ENCODE data around the gene GNG12. TPM values are rescaled to one million over a fixed set of nuclear protein-coding genes. Genes with fewer than 3 reads are reported as not detected.

The GNG12 gene
- total and polyA plus RNA-seq, 9 of the 15 experiments (the other 6 are each of a cell fraction or from before 2014, with no cell fraction given) = 2.6 to 6.0 (median 4.1) TPM

- intact Hi-C loops (cut with micrococcal nuclease) = loop anchor here (2.0 kb wide), 1 partner anchor 48 kb away; no protein-coding TSS in a partner anchor
- DNase-seq (ENCODE audit: extremely low read depth in 1 of 4, low spot score in 3 of 4) = peak in 3 of 4 experiments; percentile 28 to 81 (median 61)
- H3K4me1 ChIP-seq (replicated peaks in 1 of 2; ENCODE audit: control insufficient read depth in 2 of 2, insufficient read depth in 2 of 2, low read length in 2 of 2) = peaks cover 26 to 52% of the 10 kb centered on the region in 2 experiments
- no peaks in the 10 kb centered on the region for H4K20me1 ChIP-seq (replicated peaks; ENCODE audit: control insufficient read depth, insufficient read depth, low read length)
- peak overlapping the region; percentile 70 for H3K27ac ChIP-seq (ENCODE audit: extremely low read depth, low read depth, low read length)
- FAIRE-seq = peak; percentile 63
- WGBS (ENCODE audit: insufficient coverage, low coverage, missing lambda C conversion rate) = 31% methylated on average over 6 of the region's 6 CpGs
- in situ Hi-C loops (cut with MboI) = no loop called here
- CTCF ChIA-PET (ENCODE audit: low intra/inter-chr PET ratio) = no interaction called here
- POLR2A ChIA-PET = interaction anchor here (0.7 to 1.8 kb wide), 9 partner anchors 9 to 264 kb away, joined by 3 to 6 read pairs (median 3); partner anchors contain the start of gene GADD45A
- no TSS peak for BruUV-seq (replicated peaks)
- no peaks in the 10 kb centered on the region for H3K36me3 ChIP-seq (ENCODE audit: control insufficient read depth, insufficient read depth, low read length)
- ATAC-seq = peak; percentile 60
- peak overlapping the region; percentile 52 for H3K4me2 ChIP-seq (ENCODE audit: insufficient read depth, low read length)
- H3K4me3 ChIP-seq = no peak overlapping the region
- H2AFZ ChIP-seq (ENCODE audit: low read depth, low read length) = peak overlapping the region; percentile 81
- no peaks in the 10 kb centered on the region for H3K9me3 ChIP-seq (replicated peaks; ENCODE audit: control insufficient read depth, insufficient read depth, low read depth, low read length)
- H3K9me1 ChIP-seq (ENCODE audit: control insufficient read depth, insufficient read depth, low read length) = no peaks in the 10 kb centered on the region
- peak overlapping the region; percentile 36 to 57; a peak in 2 of 4 replicates for H3K9ac ChIP-seq (ENCODE audit: insufficient read depth in 1 of 2, low read depth in 2 of 2, low read length in 2 of 2)
- H3K79me2 ChIP-seq (ENCODE audit: control insufficient read depth, insufficient read depth, low read length) = no peaks in the 10 kb centered on the region
- H3K27me3 ChIP-seq (ENCODE audit: control insufficient read depth in 2 of 2, insufficient read depth in 2 of 2, low read length in 2 of 2) = no peaks in the 10 kb centered on the region
- TF ChIP-seq MAFK (IDR thresholded peaks at IDR 0.05; ENCODE audit: low read length) = no peak
- TF ChIP-seq NR2C1 (IDR thresholded peaks at IDR 0.05) = no peak
- no peak for TF ChIP-seq NR2C1 (tag; IDR thresholded peaks at IDR 0.05)
- peak; percentile 26; the same call in 1 of the 2 replicates for TF ChIP-seq DPF2 (IDR thresholded peaks at IDR 0.05)
- no peak for TF ChIP-seq SMC3 (conservative IDR thresholded peaks at IDR 0.05; ENCODE audit: insufficient read depth, low read depth, low read length)
- TF ChIP-seq FOSL1 (tag; conservative IDR thresholded peaks at IDR 0.05) = peak; percentile 41; the same call in 1 of the 2 replicates
- TF ChIP-seq PKNOX1 (IDR thresholded peaks at IDR 0.05) = peak; percentile 13; the same call in 1 of the 2 replicates
- TF ChIP-seq EWSR1 (IDR thresholded peaks at IDR 0.05; ENCODE audit: borderline replicate concordance, low read depth, partially characterized antibody) = no peak
- no peak for TF ChIP-seq NR2F6 (CRISPR knock-in tag; IDR thresholded peaks at IDR 0.05)
- TF ChIP-seq L3MBTL2 (IDR thresholded peaks at IDR 0.05) = peak; percentile 20; the same call in 1 of the 2 replicates
- TF ChIP-seq THAP7 (CRISPR knock-in tag; IDR thresholded peaks at IDR 0.05) = no peak
- TF ChIP-seq LEF1 (IDR thresholded peaks at IDR 0.05) = 0 out of 2 replicates have a peak, but pooled peaks have one; percentile 19
- no peak for TF ChIP-seq BRCA1 (IDR thresholded peaks at IDR 0.05)
- TF ChIP-seq BRCA1 (CRISPR knock-in tag; IDR thresholded peaks at IDR 0.05) = no peak
- TF ChIP-seq PTBP1 (IDR thresholded peaks at IDR 0.05; ENCODE audit: low read depth, low read length) = no peak
- no peak for TF ChIP-seq NFATC3 (IDR thresholded peaks at IDR 0.05)
- TF ChIP-seq ZNF12 (CRISPR knock-in tag; IDR thresholded peaks at IDR 0.05) = no peak
- TF ChIP-seq PTTG1 (tag; IDR thresholded peaks at IDR 0.05; ENCODE audit: low read depth) = no peak
- no peak for TF ChIP-seq MIER1 (IDR thresholded peaks at IDR 0.05; ENCODE audit: low read depth)
- TF ChIP-seq PHB (CRISPR knock-in tag; IDR thresholded peaks at IDR 0.05) = no peak
- no peak for TF ChIP-seq CHCHD3 (CRISPR knock-in tag; IDR thresholded peaks at IDR 0.05)
- TF ChIP-seq ZNF668 (CRISPR knock-in tag; IDR thresholded peaks at IDR 0.05) = no peak
- TF ChIP-seq ZZZ3 (IDR thresholded peaks at IDR 0.05) = no peak
- TF ChIP-seq SREBF2 (CRISPR knock-in tag; IDR thresholded peaks at IDR 0.05) = no peak
- TF ChIP-seq STAT5A (IDR thresholded peaks at IDR 0.05; ENCODE audit: borderline replicate concordance, low read length) = no peak
- no peak for TF ChIP-seq ZKSCAN3 (CRISPR knock-in tag; IDR thresholded peaks at IDR 0.05)
Observed at GRCh38 chr1:67713057-67713846, 120.0 kb downstream of the GNG12 start.

Data from K562 (cell line).